GM12878 (cell line): Measurements from ENCODE around the gene PABPC1L. TPM values are rescaled to one million over a fixed set of nuclear protein-coding genes. Genes with fewer than 3 reads are reported as not detected.
A peak's percentile ranks its signal among the peaks of the same experiment; 100 is the strongest.

Experiments used
- ATAC-seq: fragments of 200-7000 bp; cut with Tn5 transposase; 3 replicates; pipeline ENCODE4 v1.9.1; 2020; ENCODE audit warnings: mild to moderate bottlenecking, moderate library complexity
- BruUV-seq: library from RNA; stranded (reverse); fragments of 400-500 nt; replicated peaks from 2 replicates; lab custom pipeline; 2021; lab: Mats Ljungman, UMichigan
- CTCF ChIA-PET: fragments of 300-600 bp; sonication (Branson Sonifier 250); formaldehyde crosslinking; extraction: SDS; loops from one replicate; lab custom pipeline; 2021; ENCODE audit warnings: inconsistent platforms; lab: Yijun Ruan, JAX
- POLR2A ChIA-PET: fragments of 350-600 bp; formaldehyde crosslinking; extraction: SDS; loops from one replicate; lab custom pipeline; 2021; ENCODE audit warnings: inconsistent platforms; lab: Charles Lee
- RAD21 ChIA-PET: fragments of 300-600 bp; sonication (Branson Sonifier 250); formaldehyde crosslinking; loops from one replicate; lab custom pipeline; 2023; ENCODE audit warnings: antibody characterized with exemption; ENCODE audit not compliant: unreplicated experiment; lab: Charles Lee
- SMC1A ChIA-PET: fragments of 300-600 bp; sonication (Branson Sonifier 250); formaldehyde crosslinking; loops from one replicate; lab custom pipeline; 2023; ENCODE audit not compliant: unreplicated experiment, uncharacterized antibody; lab: Charles Lee
- DNase-seq: peaks from one replicate; pipeline ENCODE4 v3.0.0-alpha.2; 2011; ENCODE audit warnings: low read depth, low spot score
- FAIRE-seq: peaks from 3 replicates; lab custom pipeline; 2011; peaks lifted over from hg19 to GRCh38; lab: Jason Lieb, UNC
- H2AFZ ChIP-seq: 2 replicates; pipeline ENCODE4 v1.6.0; 2011; ENCODE audit warnings: low read depth, low read length, control low read depth; ENCODE audit not compliant: control insufficient read depth
- H3K27ac ChIP-seq: 2 replicates; pipeline ENCODE4 v1.5.1; 2011; ENCODE audit warnings: control low read depth; ENCODE audit not compliant: control insufficient read depth, insufficient read depth
- H3K27me3 ChIP-seq, 2 experiments: replicated peaks in 1 of 2; 2 replicates each; pipeline versions ENCODE4 v1.6.0 to v1.6.1; 2011; ENCODE audit warnings: low read length in 1 of 2; ENCODE audit not compliant: control insufficient read depth in 2 of 2, insufficient read depth in 2 of 2
- H3K36me3 ChIP-seq, 2 experiments: 2 replicates each; pipeline ENCODE4 v1.5.1; 2011; ENCODE audit warnings: low read length in 1 of 2; ENCODE audit not compliant: control insufficient read depth in 2 of 2, insufficient read depth in 2 of 2
- H3K4me1 ChIP-seq: 2 replicates; pipeline ENCODE4 v1.6.1; 2011; ENCODE audit warnings: mild to moderate bottlenecking, low read length, moderate library complexity, mixed read lengths; ENCODE audit not compliant: control insufficient read depth, insufficient read depth
- H3K4me2 ChIP-seq: 2 replicates; pipeline ENCODE4 v1.6.0; 2011; ENCODE audit warnings: control low read depth; ENCODE audit not compliant: control insufficient read depth, insufficient read depth
- H3K4me3 ChIP-seq: fragments of 200-600 bp; sonication (generic); 2 replicates; pipeline ENCODE4 v1.5.1; 2016
- H3K79me2 ChIP-seq: 2 replicates; pipeline ENCODE4 v1.6.0; 2011; ENCODE audit warnings: low read length; ENCODE audit not compliant: control insufficient read depth, insufficient read depth
- H3K9ac ChIP-seq: 2 replicates; pipeline ENCODE4 v1.8.0; 2011; ENCODE audit warnings: low read length, control low read depth, mixed read lengths; ENCODE audit not compliant: control insufficient read depth, insufficient read depth
- H3K9me3 ChIP-seq: replicated peaks from 3 replicates; pipeline ENCODE4 v1.5.1; 2011; ENCODE audit warnings: mild to moderate bottlenecking, low read length; ENCODE audit not compliant: control insufficient read depth, insufficient read depth
- H4K20me1 ChIP-seq: 2 replicates; pipeline ENCODE4 v1.6.0; 2011; ENCODE audit not compliant: control insufficient read depth, insufficient read depth
- ATF7 ChIP-seq: fragments of 450-650 bp; IDR thresholded peaks from 2 replicates; pipeline ENCODE4 v1.6.1; 2016; ENCODE audit warnings: low read depth, mild to moderate bottlenecking
- EGR1 ChIP-seq, 2 experiments: IDR thresholded peaks; 1 replicate in 1 of 2; 2 replicates in 1 of 2; pipeline ENCODE4 v1.6.1; 2011 to 2012; ENCODE audit warnings: low read depth in 2 of 2, low read length in 2 of 2, borderline replicate concordance in 1 of 2, mild to moderate bottlenecking in 1 of 2, moderate library complexity in 1 of 2
- HDAC6 ChIP-seq: fragments of 200-600 bp; sonication (generic); IDR thresholded peaks from one replicate; pipeline ENCODE4 v1.8.0; 2017; ENCODE audit warnings: antibody characterized with exemption; ENCODE audit not compliant: unreplicated experiment
- IKZF2 ChIP-seq, 2 experiments: fragments of 450-650 bp; IDR thresholded peaks; 2 replicates each; pipeline ENCODE4 v1.6.1; 2017; ENCODE audit warnings: mild to moderate bottlenecking in 2 of 2, moderate library complexity in 2 of 2
- MYB ChIP-seq: fragments of 150-350 bp; IDR thresholded peaks from 2 replicates; pipeline ENCODE4 v1.6.1; 2014; ENCODE audit warnings: mild to moderate bottlenecking, low read depth, low read length, borderline replicate concordance
- NR2F1 ChIP-seq: fragments of 450-650 bp; conservative IDR thresholded peaks from 2 replicates; pipeline ENCODE4 v1.6.1; 2017; ENCODE audit warnings: mild to moderate bottlenecking
- POU2F2 ChIP-seq: IDR thresholded peaks from 3 replicates; pipeline ENCODE4 v1.6.1; 2011; ENCODE audit warnings: low read depth, mild to moderate bottlenecking, low read length, borderline replicate concordance
- STAT3 ChIP-seq: IDR thresholded peaks from 2 replicates; pipeline ENCODE4 v1.6.1; 2011; ENCODE audit warnings: low read depth, low read length, improper control_type of control experiment
- TCF3 ChIP-seq: IDR thresholded peaks from 2 replicates; pipeline ENCODE4 v1.6.1; 2012; ENCODE audit warnings: low read depth, mild to moderate bottlenecking, low read length, borderline replicate concordance; ENCODE audit not compliant: insufficient read depth
- TCF7 ChIP-seq: IDR thresholded peaks from 2 replicates; pipeline ENCODE4 v1.6.1; 2014; ENCODE audit warnings: antibody characterized with exemption, borderline replicate concordance
- ZNF24 ChIP-seq: fragments of 450-650 bp; IDR thresholded peaks from 2 replicates; pipeline ENCODE4 v1.6.1; 2017; ENCODE audit warnings: antibody characterized with exemption, mild to moderate bottlenecking
- WGBS: methylation state at CpG from one replicate; pipeline ENCODE4 v1.1.6; 2016; ENCODE audit warnings: low lambda C conversion rate; ENCODE audit not compliant: insufficient replicate concordance, insufficient coverage; ENCODE audit errors: missing lambda C conversion rate; 5-methylcytosine and 5-hydroxymethylcytosine counted together
- in situ Hi-C: fragments of 300-500 bp; cut with MboI; formaldehyde crosslinking; loops from 9 replicates; pipeline ENCODE4 v1.14.3; 2018; ENCODE audit warnings: mixed read lengths
- intact Hi-C: fragments of 100-400 bp; cut with micrococcal nuclease; formaldehyde crosslinking; loops from one replicate; pipeline ENCODE4 v1.14.2; 2022; ENCODE audit not compliant: unreplicated experiment
- polyA plus RNA-seq, 11 experiments: library from polyadenylated mRNA; depleted of rRNA in 4 of 11; unstranded in 6 of 11; stranded (reverse) in 5 of 11; fragments of >200 nt; fragmentation: Nextera tagmentation in 4 of 11; fragmentation: Illumina TruSeq in 1 of 11; extraction: Ambion mirVana in 4 of 11; extraction: Trizol in 1 of 11; gene quantifications; 1 replicate in 1 of 11; 2 replicates in 10 of 11; pipeline versions ENCODE4 v1.2.1 to v1.2.3, GENCODE V29; 2011 to 2016; ENCODE audit warnings: inconsistent platforms in 2 of 11, missing spikeins in 2 of 11, low read depth in 1 of 11
- total RNA-seq, 4 experiments: library from RNA; depleted of rRNA in 3 of 4; stranded (reverse); fragments of >200 nt in 3 of 4; fragmentation: Illumina TruSeq in 1 of 4; extraction: Trizol in 1 of 4; gene quantifications; 2 replicates each; pipeline versions ENCODE4 v1.2.1 to v1.2.3, GENCODE V29; 2013 to 2021
- TF ChIP-seq, protein P1 (sequence below): IDR thresholded peaks from 2 replicates; pipeline ENCODE4 v1.6.1; 2011; ENCODE audit warnings: low read depth, low read length, improper control_type of control experiment, borderline replicate concordance
- TF ChIP-seq, protein P2 (sequence below): fragments of 450-650 bp; IDR thresholded peaks from 2 replicates; pipeline ENCODE4 v1.6.1; 2018; ENCODE audit warnings: mild to moderate bottlenecking, low read depth, moderate library complexity; ENCODE audit not compliant: partially characterized antibody

PABPC1L gene
- total and polyA plus RNA-seq, 10 of the 15 experiments (the other 5 are each of a cell fraction or from before 2014, with no cell fraction given), result 6.1 to 66.8 (median 11.9) TPM

DNA sequence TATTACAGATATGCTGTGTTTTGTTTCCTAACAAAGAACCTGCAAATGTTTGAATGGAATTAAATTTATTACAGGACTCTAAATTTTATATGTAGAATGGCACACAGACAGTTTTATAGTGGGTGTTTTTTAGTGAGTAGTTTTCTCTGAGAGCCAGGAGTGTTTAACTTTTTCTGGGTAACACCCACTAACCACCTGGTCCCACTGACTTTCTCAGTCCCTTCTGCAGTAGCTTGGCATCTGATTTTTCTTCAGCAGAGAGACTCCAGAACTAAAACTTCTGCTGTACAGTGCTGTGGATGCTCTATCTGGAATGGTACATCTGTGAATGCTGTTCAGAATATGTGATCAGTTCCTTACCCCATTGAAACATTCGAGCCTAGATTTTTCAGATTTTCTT is 18.0 kb upstream of the PABPC1L start:
- no peak for TF ChIP-seq NR2F1
- no peak for TF ChIP-seq TCF3
- TF ChIP-seq, protein P1, sequence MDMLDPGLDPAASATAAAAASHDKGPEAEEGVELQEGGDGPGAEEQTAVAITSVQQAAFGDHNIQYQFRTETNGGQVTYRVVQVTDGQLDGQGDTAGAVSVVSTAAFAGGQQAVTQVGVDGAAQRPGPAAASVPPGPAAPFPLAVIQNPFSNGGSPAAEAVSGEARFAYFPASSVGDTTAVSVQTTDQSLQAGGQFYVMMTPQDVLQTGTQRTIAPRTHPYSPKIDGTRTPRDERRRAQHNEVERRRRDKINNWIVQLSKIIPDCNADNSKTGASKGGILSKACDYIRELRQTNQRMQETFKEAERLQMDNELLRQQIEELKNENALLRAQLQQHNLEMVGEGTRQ, result no peak
- TF ChIP-seq TCF7, result no peak
- no peak overlapping the region for H3K27ac ChIP-seq
- no peak for ATAC-seq
- no peak for DNase-seq
- no peak overlapping the region for H3K4me3 ChIP-seq
- H3K4me2 ChIP-seq, result peak overlapping the region; percentile 38
- RAD21 ChIA-PET, result no interaction called here
- peaks cover 97% of the 10 kb centered on the region for H3K79me2 ChIP-seq
- FAIRE-seq, result no peak
- H3K4me1 ChIP-seq, result peaks cover 17% of the 10 kb centered on the region
- peaks cover 0 to 22% of the 10 kb centered on the region in 2 experiments; a peak in 2 of 4 replicates for H3K36me3 ChIP-seq
- in situ Hi-C loops (no loop called here), intact Hi-C loops (no loop called here)
- no peaks in the 10 kb centered on the region for H3K9me3 ChIP-seq
- H3K9ac ChIP-seq, result no peak overlapping the region
- BruUV-seq, result no TSS peak
- CTCF ChIA-PET, result interaction anchor here (1.1 kb wide), 1 partner anchor 144 kb away, joined by 3 read pairs; no protein-coding TSS in a partner anchor
- no peak overlapping the region for H2AFZ ChIP-seq
- no peaks in the 10 kb centered on the region for H3K27me3 ChIP-seq
- POLR2A ChIA-PET, result no interaction called here
- SMC1A ChIA-PET, result interaction anchor here (0.6 to 1.9 kb wide), 4 partner anchors 10 to 68 kb away, joined by 3 to 15 read pairs (median 4); partner anchors contain the start of gene TOMM34
- H4K20me1 ChIP-seq, result peaks cover 6% of the 10 kb centered on the region
- WGBS, result 57% methylated on average over 1 of the region's 1 CpG

DNA sequence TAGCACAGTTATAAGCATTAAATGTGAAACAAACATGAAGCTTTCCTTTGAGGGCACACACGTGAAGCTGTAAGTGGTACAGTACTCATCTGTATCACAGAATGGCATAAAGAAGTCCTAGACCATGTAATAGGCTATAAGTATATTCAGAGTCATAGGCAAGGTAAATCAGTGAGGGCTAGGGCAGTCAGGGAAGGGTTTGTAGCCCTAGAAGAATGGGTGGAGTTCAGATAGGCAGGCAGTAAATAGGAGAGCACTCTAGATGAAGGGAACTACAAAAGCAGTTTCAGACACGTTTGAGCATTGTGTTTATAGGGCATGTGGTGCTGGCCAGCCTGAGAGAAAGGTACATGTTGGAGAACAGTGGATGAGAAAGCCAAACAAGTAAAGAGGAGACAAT is 14.9 kb upstream of the PABPC1L start:
- peaks cover 14% of the 10 kb centered on the region for H4K20me1 ChIP-seq
- TF ChIP-seq ZNF24 (no peak), STAT3 (no peak), MYB (no peak), ATF7 (no peak), IKZF2 (IDR thresholded peaks at IDR 0.05) (no peak), HDAC6 (no peak), POU2F2 (no peak), EGR1 (IDR thresholded peaks at IDR 0.05; ENCODE audit: borderline replicate concordance in 1 of 2, low read depth in 2 of 2, low read length in 2 of 2) (no peak), NR2F1 (no peak)
- TF ChIP-seq, protein P2, sequence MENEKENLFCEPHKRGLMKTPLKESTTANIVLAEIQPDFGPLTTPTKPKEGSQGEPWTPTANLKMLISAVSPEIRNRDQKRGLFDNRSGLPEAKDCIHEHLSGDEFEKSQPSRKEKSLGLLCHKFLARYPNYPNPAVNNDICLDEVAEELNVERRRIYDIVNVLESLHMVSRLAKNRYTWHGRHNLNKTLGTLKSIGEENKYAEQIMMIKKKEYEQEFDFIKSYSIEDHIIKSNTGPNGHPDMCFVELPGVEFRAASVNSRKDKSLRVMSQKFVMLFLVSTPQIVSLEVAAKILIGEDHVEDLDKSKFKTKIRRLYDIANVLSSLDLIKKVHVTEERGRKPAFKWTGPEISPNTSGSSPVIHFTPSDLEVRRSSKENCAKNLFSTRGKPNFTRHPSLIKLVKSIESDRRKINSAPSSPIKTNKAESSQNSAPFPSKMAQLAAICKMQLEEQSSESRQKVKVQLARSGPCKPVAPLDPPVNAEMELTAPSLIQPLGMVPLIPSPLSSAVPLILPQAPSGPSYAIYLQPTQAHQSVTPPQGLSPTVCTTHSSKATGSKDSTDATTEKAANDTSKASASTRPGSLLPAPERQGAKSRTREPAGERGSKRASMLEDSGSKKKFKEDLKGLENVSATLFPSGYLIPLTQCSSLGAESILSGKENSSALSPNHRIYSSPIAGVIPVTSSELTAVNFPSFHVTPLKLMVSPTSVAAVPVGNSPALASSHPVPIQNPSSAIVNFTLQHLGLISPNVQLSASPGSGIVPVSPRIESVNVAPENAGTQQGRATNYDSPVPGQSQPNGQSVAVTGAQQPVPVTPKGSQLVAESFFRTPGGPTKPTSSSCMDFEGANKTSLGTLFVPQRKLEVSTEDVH, result no peak
- H3K79me2 ChIP-seq, result peaks cover 96% of the 10 kb centered on the region
- ChIA-PET RAD21 (interaction anchor here (1.2 to 1.5 kb wide), 2 partner anchors 15 to 111 kb away, joined by 3 to 4 read pairs; no protein-coding TSS in a partner anchor), POLR2A (no interaction called here), CTCF (interaction anchor here (1.5 kb wide), 1 partner anchor 8 kb away, joined by 4 read pairs; no protein-coding TSS in a partner anchor), SMC1A (no interaction called here)
- H3K27ac ChIP-seq, result no peak overlapping the region
- H3K27me3 ChIP-seq, result no peaks in the 10 kb centered on the region
- no peak overlapping the region for H3K4me2 ChIP-seq
- H2AFZ ChIP-seq, result no peak overlapping the region
- peaks cover 13% of the 10 kb centered on the region for H3K4me1 ChIP-seq
- intact Hi-C loops, result no loop called here
- DNase-seq (no peak), FAIRE-seq (no peak), ATAC-seq (peak; percentile 36)
- H3K36me3 ChIP-seq, result peaks cover 0 to 26% of the 10 kb centered on the region in 2 experiments; a peak in 2 of 4 replicates
- WGBS, result 77% methylated on average over 2 of the region's 2 CpGs
- no peak overlapping the region for H3K9ac ChIP-seq
- no peaks in the 10 kb centered on the region for H3K9me3 ChIP-seq
- in situ Hi-C loops, result no loop called here
- no peak overlapping the region for H3K4me3 ChIP-seq
- BruUV-seq, result no TSS peak
